IMR-90 (cell line): Measurements from ENCODE around the gene HDDC3.

Experiments
- CHD1 ChIP-seq: IDR thresholded peaks from 2 replicates; pipeline ENCODE4 v1.6.1; 2012; ENCODE audit warnings: low read depth, low read length, improper control_type of control experiment
- FOS ChIP-seq: fragments of 150-350 bp; IDR thresholded peaks from 2 replicates; pipeline ENCODE4 v1.6.1; 2016; ENCODE audit warnings: low read depth, low read length
- MAFK ChIP-seq: IDR thresholded peaks from 2 replicates; pipeline ENCODE4 v1.6.1; 2012; ENCODE audit warnings: low read depth, low read length, improper control_type of control experiment
- MAZ ChIP-seq: IDR thresholded peaks from 2 replicates; pipeline ENCODE4 v1.6.1; 2012; ENCODE audit warnings: low read depth, mild to moderate bottlenecking, low read length, improper control_type of control experiment, moderate library complexity, borderline replicate concordance
- NFE2L2 ChIP-seq: fragments of 150-350 bp; IDR thresholded peaks from 2 replicates; pipeline ENCODE4 v1.6.1; 2016; ENCODE audit warnings: low read depth, mild to moderate bottlenecking, low read length
- POLR2A ChIP-seq: IDR thresholded peaks from 2 replicates; pipeline ENCODE4 v1.6.1; 2012; ENCODE audit warnings: mild to moderate bottlenecking, low read depth, low read length
- RAD21 ChIP-seq: IDR thresholded peaks from 2 replicates; pipeline ENCODE4 v1.6.1; 2012; ENCODE audit warnings: low read length, improper control_type of control experiment
- RFX5 ChIP-seq: IDR thresholded peaks from 2 replicates; pipeline ENCODE4 v1.8.0; 2012; ENCODE audit warnings: low read depth, mild to moderate bottlenecking, low read length, moderate library complexity
- TF ChIP-seq, protein P1 (sequence below): conservative IDR thresholded peaks from 2 replicates; pipeline ENCODE4 v1.5.1; 2012; ENCODE audit warnings: mild to moderate bottlenecking, low read depth, low read length, improper control_type of control experiment
- TF ChIP-seq, protein P2 (sequence below): fragments of 150-350 bp; IDR thresholded peaks from 2 replicates; pipeline ENCODE4 v1.6.1; 2016; ENCODE audit warnings: low read depth, mild to moderate bottlenecking, low read length, moderate library complexity, borderline replicate concordance
- TF ChIP-seq, protein P3 (sequence below): fragments of 150-350 bp; IDR thresholded peaks from 2 replicates; pipeline ENCODE4 v1.6.1; 2017; ENCODE audit warnings: mild to moderate bottlenecking, antibody characterized with exemption, low read length, low read depth

DNA sequence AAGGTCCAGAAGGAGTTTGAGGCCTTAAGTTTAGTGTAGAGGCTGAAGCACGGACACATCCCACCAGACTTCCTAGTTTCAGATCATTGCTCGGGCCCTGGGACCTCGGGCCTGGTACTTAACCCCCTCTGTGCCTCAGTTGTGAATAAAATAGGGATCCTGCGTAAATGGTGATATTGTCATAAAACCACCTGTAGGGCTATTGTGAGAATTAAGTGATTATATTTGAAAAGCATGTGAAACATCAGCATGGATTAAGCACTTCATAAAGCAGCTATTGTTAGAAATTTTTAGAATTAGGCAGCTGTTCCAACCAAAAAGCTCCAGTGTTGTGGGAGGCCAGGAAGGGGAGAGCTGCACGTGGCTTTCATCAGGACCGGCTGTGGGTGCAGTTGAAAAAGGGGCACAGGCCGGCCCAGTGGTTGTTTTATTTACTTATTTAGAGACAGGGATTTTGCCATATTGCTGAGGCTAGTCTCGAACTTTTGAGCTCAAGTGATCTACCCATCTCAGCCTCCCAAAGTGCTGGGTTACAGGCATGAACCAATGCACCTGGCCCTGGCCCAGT, 26.8 kb upstream of the HDDC3 start:
- TF ChIP-seq RFX5: no peak
- TF ChIP-seq, protein P1, sequence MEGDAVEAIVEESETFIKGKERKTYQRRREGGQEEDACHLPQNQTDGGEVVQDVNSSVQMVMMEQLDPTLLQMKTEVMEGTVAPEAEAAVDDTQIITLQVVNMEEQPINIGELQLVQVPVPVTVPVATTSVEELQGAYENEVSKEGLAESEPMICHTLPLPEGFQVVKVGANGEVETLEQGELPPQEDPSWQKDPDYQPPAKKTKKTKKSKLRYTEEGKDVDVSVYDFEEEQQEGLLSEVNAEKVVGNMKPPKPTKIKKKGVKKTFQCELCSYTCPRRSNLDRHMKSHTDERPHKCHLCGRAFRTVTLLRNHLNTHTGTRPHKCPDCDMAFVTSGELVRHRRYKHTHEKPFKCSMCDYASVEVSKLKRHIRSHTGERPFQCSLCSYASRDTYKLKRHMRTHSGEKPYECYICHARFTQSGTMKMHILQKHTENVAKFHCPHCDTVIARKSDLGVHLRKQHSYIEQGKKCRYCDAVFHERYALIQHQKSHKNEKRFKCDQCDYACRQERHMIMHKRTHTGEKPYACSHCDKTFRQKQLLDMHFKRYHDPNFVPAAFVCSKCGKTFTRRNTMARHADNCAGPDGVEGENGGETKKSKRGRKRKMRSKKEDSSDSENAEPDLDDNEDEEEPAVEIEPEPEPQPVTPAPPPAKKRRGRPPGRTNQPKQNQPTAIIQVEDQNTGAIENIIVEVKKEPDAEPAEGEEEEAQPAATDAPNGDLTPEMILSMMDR: no peak
- no peak for TF ChIP-seq NFE2L2
- TF ChIP-seq POLR2A: no peak
- TF ChIP-seq, protein P2, sequence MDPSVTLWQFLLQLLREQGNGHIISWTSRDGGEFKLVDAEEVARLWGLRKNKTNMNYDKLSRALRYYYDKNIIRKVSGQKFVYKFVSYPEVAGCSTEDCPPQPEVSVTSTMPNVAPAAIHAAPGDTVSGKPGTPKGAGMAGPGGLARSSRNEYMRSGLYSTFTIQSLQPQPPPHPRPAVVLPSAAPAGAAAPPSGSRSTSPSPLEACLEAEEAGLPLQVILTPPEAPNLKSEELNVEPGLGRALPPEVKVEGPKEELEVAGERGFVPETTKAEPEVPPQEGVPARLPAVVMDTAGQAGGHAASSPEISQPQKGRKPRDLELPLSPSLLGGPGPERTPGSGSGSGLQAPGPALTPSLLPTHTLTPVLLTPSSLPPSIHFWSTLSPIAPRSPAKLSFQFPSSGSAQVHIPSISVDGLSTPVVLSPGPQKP: no peak
- TF ChIP-seq RAD21: no peak
- TF ChIP-seq CHD1: no peak
- TF ChIP-seq, protein P3, sequence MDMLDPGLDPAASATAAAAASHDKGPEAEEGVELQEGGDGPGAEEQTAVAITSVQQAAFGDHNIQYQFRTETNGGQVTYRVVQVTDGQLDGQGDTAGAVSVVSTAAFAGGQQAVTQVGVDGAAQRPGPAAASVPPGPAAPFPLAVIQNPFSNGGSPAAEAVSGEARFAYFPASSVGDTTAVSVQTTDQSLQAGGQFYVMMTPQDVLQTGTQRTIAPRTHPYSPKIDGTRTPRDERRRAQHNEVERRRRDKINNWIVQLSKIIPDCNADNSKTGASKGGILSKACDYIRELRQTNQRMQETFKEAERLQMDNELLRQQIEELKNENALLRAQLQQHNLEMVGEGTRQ: no peak
- no peak for TF ChIP-seq FOS
- TF ChIP-seq MAZ: no peak
- no peak for TF ChIP-seq MAFK
